Hematopoietic multipotent progenitor cell treated with erythropoietin and hydrocortisone succinate and interleukin-3 and kit ligand, for 17 days (in vitro differentiated cells): ENCODE data around the gene FAM83D.

ENCODE experiments used
- DNase-seq: peaks from one replicate; pipeline ENCODE4 v3.0.0-alpha.2; 2015; ENCODE audit warnings: low spot score

The FAM83D gene

DNA sequence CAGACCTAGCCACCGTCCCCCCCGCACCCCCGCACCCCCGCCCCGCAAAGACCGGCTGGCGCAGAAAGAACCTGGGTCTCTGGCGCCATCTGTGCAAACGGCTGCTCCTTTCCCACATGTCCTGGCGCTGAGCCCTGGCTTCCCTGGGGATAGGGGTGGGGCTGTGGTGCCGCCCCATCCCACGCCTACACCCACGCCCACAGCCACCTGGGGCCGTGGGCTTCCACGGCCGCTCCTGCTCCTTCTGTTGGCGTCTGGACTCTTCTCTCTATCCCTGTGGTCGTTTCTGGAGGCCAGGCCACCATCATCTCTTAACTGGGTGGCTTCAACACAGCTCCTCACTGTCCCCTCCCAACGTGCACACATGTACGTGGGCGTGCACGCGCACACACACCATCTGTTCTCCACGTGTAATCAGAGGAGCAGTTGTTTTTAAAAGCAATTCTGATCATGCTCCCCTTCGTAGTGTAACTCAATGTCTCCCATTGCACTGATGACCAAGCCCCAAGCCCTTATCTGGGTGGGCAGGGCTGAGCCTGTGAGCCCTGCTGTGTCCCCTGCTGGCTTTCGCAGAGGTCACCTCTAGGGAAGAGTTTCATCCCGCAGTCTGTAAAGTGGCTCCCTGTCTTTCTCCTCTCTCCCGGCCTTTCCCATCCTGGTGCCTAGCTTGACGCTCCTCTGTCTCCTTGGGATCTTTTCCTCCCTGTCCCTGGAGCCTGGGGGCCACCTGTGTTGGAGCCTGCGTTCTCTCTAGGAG, 31.9 kb upstream of the FAM83D start:
- no peak for DNase-seq

DNA sequence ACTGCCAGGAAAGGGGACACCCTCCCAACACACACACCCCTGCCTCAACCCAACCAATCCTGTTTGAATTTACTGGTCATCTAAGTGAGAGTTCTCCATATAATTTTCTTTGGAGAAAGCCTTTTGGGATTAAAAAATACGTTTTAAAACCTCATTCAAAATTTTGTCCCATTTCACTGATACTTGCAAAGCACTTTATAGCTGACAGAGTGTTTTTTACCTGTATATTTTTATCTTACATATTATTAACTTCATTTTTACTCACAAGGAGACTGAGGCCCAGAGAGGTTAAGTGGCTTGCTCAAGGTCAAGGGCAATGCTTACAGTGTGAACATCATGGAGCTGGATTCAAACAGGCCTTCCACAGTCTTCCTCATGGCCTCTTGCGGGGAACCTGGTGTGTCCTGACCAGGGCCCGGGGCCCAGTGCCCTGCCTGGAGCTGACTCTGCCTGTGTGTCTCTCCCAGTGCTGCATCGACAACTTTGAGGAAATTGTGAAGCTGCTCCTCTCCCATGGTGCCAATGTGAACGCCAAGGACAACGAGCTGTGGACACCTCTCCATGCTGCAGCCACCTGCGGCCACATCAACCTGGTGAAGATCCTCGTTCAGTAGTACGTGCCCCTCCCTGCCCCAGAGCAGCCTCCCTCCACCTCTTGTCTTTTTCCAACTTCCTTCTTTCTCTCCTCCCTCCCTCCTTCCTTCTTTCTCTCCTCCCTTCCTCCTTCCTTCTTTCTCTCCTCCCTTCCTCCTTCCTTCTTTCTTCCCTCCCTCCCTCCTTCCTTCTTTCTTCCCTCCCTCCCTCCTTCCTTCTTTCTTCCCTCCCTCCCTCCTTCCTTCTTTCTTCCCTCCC, 30.9 kb upstream of the FAM83D start:
- no peak for DNase-seq

DNA sequence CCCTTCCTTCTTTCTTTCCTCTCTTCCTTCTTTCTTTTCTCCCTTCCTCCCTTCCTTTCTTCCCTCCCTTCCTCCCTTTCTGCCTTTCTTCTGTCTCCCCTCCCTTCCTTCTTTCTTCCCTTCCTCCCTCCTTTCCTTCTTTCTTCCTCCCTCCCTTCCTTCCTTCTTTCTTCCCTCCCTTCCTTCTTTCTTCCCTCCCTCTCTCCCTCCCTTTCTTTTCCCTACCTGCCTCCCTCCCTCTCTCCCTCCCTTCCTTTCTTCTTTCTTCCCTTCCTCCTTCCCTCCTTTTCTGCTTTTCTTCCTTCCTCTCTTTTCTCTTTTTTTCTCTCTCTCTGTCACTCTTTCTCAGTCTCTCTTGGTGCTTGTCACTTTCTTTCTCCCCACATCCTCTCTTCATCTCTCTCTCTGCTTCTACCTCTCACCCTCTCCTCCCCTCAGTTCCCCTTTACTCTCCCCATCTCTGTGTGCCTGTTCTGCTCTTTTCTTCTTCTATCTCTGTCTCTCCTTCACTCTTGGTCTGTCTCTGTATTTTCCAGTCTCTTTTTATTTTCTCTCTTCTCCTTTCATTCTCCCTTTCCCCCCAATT, 30.1 kb upstream of the FAM83D start:
- no peak for DNase-seq

DNA sequence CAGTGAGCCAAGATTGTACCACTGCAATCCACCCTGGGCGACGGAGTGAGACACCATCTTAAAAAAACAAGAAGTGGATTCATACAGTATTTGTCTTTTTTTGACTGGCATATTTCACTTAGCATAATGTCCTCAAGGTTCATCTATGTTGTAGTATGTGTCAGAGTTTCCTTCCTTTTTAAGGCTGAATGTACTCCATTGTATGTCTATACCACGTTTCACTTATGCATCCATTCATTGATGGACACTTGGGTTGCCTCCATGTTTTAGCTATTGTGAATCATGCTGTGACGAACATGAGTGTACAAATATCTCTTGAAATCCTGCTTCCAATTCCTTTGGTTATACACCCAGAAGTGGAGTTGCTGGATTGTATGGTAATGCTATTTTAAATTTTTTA, 28.9 kb upstream of the FAM83D start:
- no peak for DNase-seq

DNA sequence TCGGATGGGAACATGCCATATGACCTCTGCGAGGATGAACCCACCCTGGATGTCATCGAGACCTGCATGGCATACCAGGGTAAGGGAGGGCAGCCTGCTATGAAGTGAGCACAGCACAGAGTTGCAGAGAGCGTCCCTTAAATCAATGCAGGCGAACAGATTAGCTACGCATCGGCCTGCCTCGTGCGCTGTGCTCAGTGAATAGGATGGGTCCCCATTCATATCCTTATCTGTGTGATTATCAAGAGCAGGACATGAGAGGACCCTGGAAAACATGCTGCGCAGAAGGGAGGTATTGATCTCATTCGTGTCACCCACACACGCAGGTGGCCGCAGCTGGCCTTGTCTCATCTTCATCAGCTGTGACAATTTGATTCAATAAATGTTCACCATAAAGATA, 25.6 kb upstream of the FAM83D start:
- DNase-seq, result no peak

DNA sequence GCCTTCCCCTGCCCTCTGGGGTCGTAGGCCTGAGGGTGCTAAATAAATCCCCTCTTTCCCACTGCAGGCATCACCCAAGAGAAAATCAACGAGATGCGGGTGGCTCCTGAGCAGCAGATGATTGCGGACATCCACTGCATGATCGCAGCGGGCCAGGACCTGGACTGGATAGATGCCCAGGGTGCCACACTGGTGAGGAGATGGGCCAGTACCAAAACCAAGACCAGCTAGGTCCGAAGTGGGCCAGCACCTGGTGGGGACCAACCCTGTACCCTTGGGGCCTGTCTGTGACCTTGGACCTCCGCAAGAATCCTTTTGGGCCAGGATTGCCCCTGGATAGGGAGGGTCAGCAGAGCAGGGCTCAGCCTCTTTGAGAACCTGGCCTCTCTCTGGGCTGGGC, 23.6 kb upstream of the FAM83D start:
- no peak for DNase-seq

DNA sequence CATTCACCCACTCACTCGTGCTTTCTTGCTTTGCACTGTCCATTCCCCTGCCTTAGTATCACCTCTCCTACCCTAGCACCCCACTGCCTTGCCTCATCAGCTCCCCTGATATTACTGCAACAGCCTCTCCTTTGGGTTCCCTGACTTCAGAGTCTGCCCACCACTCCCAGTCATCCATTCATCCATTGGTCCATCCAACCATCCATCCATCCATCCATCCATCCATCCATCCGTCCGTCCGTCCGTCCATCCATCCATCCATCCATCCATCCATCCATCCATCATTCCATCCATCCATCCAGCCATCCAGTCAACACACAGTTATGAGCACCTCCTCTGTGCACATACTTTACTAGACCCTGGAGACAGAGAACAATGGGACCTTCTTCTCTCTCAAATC, 22.9 kb upstream of the FAM83D start:
- DNase-seq, result no peak

DNA sequence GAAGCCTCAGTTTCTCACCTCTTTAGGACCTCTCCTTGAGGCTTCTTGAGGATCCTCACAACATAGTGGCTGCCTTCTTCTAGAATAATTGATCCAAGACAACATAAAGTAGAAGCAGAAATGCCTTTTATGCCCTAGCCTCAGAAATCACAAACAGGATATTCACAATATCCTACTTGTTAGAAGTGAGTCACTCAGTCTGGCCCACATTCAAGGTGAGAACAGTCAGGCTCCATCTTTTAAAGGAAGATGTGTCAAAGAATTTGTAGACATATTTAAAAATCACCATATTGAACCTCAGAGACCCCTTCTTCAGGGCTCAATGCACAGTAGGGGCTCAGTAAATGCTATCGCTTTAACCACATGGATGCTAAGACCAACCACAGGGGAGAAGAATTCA, 20.8 kb upstream of the FAM83D start:
- no peak for DNase-seq

DNA sequence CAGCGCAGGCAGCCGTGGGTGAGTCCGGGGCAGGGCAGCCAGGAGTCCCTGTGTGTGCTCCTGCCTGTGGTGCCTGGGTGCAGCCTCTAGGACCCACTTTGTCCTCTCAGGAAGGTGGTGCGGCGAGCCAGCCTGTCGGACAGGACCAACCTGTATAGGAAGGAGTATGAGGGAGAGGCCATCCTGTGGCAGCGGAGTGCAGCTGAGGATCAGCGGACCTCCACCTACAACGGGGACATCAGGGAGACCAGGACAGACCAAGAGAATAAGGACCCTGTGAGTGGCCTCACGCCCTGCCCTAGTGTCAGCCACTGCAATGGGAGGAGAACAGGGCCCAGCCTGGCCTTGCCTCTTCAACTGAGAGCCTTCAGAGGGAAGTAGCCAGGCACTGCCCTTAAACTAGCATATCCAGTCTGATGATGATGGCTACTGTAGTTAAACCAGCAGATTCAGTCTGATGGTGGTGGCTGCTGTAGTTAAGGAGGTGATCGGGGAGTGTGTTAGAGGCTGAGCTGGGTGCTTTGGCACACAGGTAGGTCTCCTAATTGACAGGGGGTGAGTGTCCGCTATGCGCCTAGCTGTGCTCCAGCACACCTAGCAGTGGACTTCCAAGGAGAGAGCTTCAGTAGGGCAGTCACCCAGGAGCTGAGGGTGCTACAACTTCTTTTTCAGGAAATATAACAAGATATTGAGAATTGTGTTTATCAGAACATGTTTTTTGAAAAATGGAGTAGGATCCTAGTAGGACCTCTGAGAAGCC, 18.1 kb upstream of the FAM83D start:
- no peak for DNase-seq

DNA sequence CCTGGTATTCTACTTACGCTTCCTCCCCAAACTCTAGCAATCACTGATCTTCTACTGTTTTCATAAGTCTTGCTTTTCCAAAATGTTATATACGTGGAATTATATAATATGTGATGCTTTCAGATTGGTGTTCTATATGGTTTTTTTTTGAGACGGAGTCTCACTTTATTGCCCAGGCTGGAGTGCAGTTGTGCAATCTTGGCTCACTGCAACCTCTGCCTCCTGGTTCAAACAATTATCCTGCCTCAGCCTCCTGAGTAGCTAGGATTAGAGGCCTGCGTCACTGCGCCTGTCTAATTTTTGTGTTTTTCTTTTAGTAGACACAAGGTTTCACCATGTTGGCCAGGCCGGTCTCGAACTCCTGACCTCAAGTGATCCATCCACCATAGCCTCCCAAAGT, 10.9 kb upstream of the FAM83D start:
- DNase-seq, result no peak

DNA sequence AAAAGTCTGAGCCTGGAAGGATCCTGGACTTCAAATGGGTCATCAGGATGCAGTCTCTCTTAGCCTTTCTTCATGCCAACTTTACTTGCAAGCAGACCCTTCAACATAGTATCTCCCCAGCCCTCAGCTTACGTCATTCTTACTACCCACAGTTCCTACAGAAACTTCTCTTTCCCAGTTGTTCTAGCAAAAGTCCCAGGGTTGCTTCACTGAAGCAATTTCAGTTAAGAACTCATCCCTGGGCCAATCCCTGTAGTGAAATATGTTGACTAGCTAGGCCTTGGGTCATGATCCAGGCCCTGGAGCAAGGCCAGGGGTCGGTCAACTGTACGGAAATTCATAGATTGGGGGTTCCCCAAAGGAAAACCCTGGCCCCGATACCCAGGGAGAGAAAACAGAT, 8.6 kb upstream of the FAM83D start:
- no peak for DNase-seq

DNA sequence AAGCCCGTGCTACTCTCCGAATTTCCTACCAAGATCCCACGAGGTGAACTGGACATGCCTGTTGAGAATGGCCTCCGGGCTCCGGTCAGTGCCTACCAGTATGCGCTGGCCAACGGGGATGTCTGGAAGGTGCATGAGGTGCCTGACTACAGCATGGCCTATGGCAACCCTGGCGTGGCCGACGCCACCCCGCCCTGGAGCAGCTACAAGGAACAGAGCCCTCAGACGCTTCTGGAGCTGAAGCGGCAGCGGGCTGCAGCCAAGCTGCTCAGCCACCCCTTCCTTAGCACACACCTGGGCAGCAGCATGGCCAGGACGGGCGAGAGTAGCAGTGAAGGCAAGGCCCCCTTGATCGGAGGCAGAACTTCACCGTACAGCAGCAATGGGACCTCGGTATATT, 8.0 kb upstream of the FAM83D start:
- DNase-seq, result no peak

DNA sequence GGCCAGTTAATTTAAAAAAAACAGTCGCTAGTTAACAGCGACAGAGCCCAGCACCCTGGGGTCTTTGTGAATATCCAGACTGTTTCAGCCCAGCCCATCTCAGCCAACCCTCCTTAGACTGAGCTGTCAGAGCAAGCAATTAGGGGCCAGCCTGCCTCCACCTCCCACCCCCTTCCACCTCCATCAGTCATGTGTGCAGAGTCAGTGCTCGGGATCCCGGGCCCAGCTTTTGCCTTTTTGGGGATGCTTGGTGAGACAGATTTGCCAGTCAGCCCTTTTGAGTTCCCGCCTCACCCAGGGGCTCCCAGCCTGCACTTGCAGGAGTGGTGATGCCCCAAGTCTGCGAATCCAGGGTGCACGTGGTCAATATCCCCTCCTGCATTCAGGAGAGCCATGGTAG, 6.5 kb upstream of the FAM83D start:
- no peak for DNase-seq

DNA sequence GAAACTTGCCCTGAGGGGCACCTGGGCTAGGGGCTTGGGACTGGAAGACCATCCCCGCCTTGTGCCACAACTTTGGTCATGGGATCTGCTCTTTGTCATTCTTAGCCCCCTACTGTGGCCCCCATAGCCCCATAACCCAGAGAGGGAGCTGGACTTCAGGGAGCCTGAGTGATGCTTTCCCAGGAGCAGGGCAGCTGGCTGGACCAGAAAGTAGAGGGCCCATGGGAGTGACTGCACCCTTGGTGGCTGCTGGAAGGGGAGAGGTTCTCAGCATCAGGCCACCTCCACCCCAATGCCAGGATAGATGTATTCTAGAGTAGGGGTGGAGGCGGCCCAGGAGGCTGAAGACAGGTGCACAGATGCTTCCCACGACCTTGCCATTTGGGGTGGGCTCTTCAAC, 5.8 kb upstream of the FAM83D start:
- DNase-seq, result no peak

DNA sequence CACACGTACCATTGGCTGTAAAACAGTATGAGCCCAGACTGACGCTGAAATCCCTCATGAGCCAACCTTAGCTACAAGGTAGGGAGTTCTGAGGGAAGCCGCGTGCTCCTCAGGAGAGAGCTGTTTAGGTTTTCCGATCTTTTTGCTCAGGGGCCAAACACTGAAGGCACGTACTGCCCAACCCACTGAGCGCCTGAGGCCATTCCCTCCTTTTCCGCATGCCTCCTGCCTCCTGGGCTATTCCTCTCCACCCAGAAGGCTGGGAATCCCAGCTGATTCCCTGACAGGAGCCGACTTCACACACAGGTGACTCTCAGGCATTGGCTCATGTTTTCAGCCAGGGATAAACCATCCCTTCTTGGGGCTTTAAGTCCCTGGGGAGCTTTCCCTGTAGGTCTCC, 5.4 kb upstream of the FAM83D start:
- DNase-seq, result no peak

DNA sequence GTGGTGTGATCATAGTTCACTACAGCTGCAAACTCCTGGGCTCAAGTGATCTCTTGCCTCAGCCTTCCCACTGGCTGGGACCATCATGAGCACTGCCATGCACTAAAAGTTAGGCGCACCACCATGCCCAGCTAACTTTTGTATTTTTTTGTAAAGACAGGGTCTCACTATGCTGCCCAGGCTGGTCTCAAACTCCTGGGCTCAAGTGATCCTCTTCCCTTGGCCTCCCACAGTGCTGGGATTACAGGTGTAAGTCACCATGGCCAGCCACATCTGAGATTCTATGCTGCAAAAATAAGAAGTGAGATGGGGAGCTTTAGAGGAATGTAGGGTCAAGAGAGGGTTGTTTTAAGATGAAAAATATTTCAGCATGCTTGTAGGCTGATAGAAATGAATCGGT, 1.5 kb upstream of the FAM83D start:
- DNase-seq, result no peak

DNA sequence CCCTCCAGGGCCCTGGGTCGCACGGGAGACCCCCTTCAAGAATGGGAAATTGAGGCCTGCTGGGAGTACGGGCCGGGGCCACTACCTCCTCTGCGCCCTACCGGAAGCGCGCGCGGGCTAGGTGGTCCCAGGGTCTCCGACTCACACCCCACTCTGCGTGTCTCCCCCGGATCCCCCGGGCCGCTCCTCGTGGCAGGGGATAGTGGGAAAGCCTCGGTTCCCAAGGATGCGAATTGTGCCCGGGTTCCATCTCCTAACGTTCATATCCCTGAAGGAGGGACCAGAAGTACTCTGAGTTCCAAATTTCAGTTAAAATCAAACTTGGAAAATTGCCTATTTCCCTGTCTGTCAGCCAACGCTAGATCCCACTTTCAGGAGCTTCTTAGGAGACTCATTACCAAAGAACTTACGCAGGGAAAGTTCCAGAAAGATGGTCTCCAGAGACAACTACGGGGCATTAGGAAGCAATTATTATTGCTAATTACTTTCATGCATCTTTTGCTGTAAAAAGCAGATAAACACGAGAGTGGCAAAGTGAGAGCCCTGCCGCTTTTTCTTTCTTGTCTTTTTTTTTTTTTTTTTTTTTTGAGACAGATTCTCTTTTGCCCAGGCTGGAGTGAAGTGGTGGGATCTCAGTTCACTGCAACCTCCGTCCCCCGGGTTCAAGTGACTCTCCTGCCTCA, 858 bp downstream of the FAM83D start:
- DNase-seq, result peak; percentile 50

DNA sequence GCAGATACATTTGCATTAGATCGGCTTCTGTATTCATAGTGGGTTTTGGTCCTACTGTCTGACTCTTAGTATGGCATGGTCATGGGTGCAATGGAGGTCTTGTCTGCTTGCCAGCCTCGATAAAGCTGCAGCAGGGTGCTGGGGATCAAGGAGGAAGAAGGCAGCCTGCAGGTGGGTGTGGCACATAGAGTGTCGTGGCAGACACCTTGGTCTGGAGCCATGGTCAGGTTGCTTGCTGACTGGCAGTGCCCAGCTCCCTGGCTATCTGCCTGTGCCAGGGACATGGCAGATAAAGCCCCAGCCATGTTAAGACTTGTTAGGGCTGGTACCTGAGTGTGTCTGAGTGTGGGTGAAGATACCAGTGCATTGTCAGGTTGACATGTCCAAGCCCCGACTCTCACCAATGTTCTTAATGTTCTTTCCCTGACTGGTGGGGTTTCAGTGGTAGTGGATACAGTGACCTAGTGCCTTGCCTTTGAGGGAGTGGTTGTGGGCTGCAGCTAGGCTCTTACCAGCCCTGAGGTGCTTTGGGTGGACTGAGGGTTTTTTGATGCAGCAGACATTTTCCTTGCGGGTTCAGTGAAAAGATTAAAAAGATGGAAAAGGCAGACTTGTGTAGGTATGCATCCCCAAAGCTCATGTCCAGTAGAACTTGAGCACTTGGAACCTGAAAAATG, 1.8 kb downstream of the FAM83D start:
- DNase-seq, result peak; percentile 88

DNA sequence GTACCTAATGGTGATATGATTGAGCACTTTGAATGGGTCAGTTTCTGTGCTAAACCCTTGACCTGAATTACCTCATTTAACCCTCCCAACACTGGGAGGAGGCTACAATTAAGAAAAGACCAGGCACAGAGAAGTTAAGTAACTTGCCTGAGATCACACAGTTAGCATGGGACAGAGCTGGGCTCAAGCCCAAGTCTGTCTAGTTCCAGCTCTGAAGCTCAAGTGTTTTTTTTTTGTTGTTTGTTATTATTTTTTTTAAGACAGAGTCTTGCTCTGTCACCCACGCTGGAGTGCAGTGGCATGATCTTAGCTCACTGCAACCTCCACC, 4.0 kb downstream of the FAM83D start:
- peak; percentile 60 for DNase-seq

DNA sequence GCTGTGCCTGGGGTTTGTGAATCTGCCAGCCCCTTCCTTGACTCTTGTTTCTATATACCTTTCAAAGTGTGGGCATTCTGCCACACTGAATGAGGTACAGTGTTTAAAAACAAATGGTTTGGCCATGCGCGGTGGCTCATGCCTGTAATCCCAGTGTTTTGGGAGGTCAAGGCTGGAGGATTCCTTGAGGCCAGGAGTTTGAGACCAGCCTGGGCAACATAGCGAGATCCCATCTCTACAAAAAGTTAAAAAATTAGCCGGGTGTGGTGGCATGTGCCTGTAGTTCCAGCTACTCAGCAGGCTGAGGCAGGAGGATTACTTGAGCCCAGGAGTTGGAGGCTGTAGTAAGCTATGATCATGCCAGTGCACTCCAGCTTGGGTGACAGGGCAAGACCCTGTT, 5.8 kb downstream of the FAM83D start:
- peak; percentile 36 for DNase-seq

DNA sequence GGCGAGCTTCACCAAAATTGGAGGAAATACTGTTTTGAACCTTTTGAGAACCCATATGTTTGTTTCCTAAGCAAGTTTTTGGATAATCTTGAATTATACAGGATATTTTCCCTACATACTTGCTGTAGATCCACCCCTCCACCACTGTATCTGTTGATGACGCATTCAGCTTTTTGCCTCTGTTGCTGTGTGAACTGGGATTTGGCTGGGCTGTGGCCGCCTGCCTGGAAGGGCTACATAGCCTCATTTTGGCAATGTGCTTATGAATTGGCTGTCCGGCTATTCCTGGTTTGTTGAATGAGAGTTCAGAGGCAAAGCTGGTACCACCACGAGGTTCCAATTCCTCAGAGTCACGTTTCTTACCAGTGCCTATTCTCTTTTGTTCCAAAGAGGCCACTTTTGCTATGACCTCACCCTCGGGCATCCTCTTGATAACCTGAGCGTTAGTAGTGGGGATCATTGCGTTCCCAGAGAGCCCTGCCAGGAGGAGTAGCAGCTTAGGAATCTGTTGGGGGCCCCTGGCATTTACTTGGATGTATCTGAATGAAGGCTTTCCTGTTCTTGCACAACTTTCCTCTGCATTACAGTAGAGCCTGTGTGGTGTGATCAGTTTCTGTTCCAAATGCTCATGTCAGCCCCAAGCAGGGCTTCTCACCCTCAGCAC, 6.4 kb downstream of the FAM83D start:
- DNase-seq, result no peak
